Adrenal gland (tissue), 12 donors: ENCODE data around the gene MTHFD1L. TPM values are rescaled to one million over a fixed set of nuclear protein-coding genes. Genes with fewer than 3 reads are reported as not detected.

Experiments
- DNase-seq, 7 donors: peaks; one replicate each; pipeline ENCODE4 v3.0.0-alpha.2; 2019 to 2020
- H3K27ac ChIP-seq, 5 donors: fragments of 200-600 bp; sonication (generic) in 4 of 5; 1 replicate in 3 of 5; 2 replicates in 2 of 5; pipeline versions ENCODE4 v1.5.1 to v1.8.0; 2016 to 2020; ENCODE audit warnings: mild to moderate bottlenecking in 1 of 5
- H3K27me3 ChIP-seq: fragments of 200-600 bp; 2 replicates; pipeline ENCODE4 v1.8.0; 2021
- H3K36me3 ChIP-seq, 2 donors: fragments of 200-600 bp; replicated peaks in 1 of 2; 1 replicate in 1 of 2; 2 replicates in 1 of 2; pipeline versions ENCODE4 v1.5.1 to v1.8.0; 2018 to 2022
- H3K4me1 ChIP-seq, 2 donors: fragments of 200-600 bp; replicated peaks in 1 of 2; 1 replicate in 1 of 2; 2 replicates in 1 of 2; pipeline versions ENCODE4 v1.5.1 to v1.8.0; 2018 to 2021
- H3K4me3 ChIP-seq, 4 donors: fragments of 200-600 bp; sonication (generic) in 3 of 4; one replicate each; pipeline ENCODE4 v1.5.1; 2016 to 2018
- H3K9me3 ChIP-seq, 3 donors: fragments of 200-600 bp; sonication (generic) in 1 of 3; replicated peaks in 1 of 3; 1 replicate in 2 of 3; 2 replicates in 1 of 3; pipeline versions ENCODE4 v1.5.1 to v1.8.0; 2016 to 2021
- POLR2A ChIP-seq, 2 donors: fragments of 450-650 bp; IDR thresholded peaks; one replicate each; pipeline ENCODE4 v1.6.1; 2017; ENCODE audit warnings: antibody characterized with exemption in 2 of 2, mild to moderate bottlenecking in 2 of 2, moderate library complexity in 1 of 2
- WGBS, 4 donors: extraction: QIAGEN DNeasy Blood & Tissue Kit in 2 of 4; methylation state at CpG; one replicate each; pipeline versions ENCODE4 v1.1.5 to v1.1.7; 2013 to 2017; 5-methylcytosine and 5-hydroxymethylcytosine counted together
- intact Hi-C, 2 donors: fragments of 100-400 bp; cut with DNase I; formaldehyde crosslinking; loops; one replicate each; pipeline versions ENCODE4 v1.14.1 to v1.15.0; 2022 to 2023
- polyA plus RNA-seq, 3 donors: library from polyadenylated mRNA; stranded (reverse); fragments of 200-250 nt in 2 of 3; fragments of 350-450 nt in 1 of 3; fragmentation: Illumina TruSeq in 1 of 3; extraction: RNeasy Lipid Tissue Mini Kit (QIAGEN cat#74804) in 1 of 3; gene quantifications; one replicate each; pipeline ENCODE4 v1.2.3, GENCODE V29; 2013 to 2014
- total RNA-seq, 9 donors: library from RNA; depleted of rRNA in 4 of 9; stranded (reverse); fragments of >200 nt in 4 of 9; fragments of 120-200 nt in 1 of 9; fragmentation: NEBNext Ultra II Directional in 1 of 9; extraction: Animal tissue kit (Norgen Biotek cat#: 25700) in 1 of 9; gene quantifications; one replicate each; pipeline versions ENCODE4 v1.1.0 to v1.2.4, GENCODE V29; 2013 to 2023
- TF ChIP-seq, protein P1 (sequence below), 6 experiments: fragments of 450-650 bp in 4 of 6; fragments of 200-600 bp in 2 of 6; sonication (generic) in 1 of 6; IDR thresholded peaks; 1 replicate in 5 of 6; 2 replicates in 1 of 6; pipeline versions ENCODE4 v1.5.1 to v1.8.0; 2016 to 2021; ENCODE audit warnings: antibody characterized with exemption in 6 of 6, mild to moderate bottlenecking in 2 of 6, moderate library complexity in 1 of 6
- donor health status: healthy with polysubstance abuse.
- donor health status: Bipolar disorder and iron deficiency.
- donor health status: DM: yes; HTN: yes; CAD: no.
- donor health status: DM: no; HTN: no; CAD: no.
- donor health status: DM: no; HTN: no; CAD: no.
- donor health status: DM: yes; HTN: yes; CAD: no.

Gene MTHFD1L
- total and polyA plus RNA-seq, 12 donors = 8.5 to 28.8 (median 18.1) TPM

DNA sequence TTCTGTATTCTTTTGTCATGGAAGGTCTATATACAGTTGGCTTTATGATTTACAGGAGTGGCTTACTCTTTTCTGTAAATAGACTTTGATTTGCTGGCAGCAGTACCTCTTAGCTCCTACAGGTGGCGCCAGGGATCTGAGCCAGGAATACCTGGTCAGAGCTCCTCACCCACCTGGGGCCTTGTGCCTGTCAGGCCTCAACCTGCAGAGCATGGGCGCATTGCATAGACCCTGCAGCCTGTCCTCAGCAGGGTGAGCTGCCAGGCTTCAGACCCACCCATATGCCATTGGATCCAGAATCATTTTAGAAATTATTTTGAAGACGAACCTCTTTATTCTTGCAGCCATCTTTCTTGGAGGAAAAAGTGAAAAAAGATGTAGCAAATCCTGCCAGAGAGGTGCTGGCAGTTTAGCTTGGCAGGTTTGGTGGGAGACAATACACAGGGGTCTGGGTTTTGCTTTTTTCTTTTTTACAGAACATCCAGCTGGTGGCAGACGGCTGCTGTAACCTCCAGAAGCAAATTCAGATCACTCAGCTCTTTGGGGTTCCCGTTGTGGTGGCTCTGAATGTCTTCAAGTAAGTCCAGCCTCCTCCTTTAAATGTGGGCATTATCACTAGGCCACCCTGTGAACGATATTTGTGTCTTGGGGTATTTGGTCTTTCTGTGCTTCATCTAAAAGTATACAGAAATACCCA lies 149.1 kb downstream of the MTHFD1L start:
- Histone ChIP-seq H3K27me3 (no peaks in the 10 kb centered on the region), H3K9me3 (no peaks in the 10 kb centered on the region), H3K4me1 (peaks cover 0 to 4% of the 10 kb centered on the region in 2 donors), H3K27ac (no peak overlapping the region), H3K36me3 (no peaks in the 10 kb centered on the region), H3K4me3 (no peak overlapping the region)
- TF ChIP-seq, protein P1, sequence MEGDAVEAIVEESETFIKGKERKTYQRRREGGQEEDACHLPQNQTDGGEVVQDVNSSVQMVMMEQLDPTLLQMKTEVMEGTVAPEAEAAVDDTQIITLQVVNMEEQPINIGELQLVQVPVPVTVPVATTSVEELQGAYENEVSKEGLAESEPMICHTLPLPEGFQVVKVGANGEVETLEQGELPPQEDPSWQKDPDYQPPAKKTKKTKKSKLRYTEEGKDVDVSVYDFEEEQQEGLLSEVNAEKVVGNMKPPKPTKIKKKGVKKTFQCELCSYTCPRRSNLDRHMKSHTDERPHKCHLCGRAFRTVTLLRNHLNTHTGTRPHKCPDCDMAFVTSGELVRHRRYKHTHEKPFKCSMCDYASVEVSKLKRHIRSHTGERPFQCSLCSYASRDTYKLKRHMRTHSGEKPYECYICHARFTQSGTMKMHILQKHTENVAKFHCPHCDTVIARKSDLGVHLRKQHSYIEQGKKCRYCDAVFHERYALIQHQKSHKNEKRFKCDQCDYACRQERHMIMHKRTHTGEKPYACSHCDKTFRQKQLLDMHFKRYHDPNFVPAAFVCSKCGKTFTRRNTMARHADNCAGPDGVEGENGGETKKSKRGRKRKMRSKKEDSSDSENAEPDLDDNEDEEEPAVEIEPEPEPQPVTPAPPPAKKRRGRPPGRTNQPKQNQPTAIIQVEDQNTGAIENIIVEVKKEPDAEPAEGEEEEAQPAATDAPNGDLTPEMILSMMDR (IDR thresholded peaks at IDR 0.05) = peak; percentile 88 to 99 (median 94)
- no peak for TF ChIP-seq POLR2A (IDR thresholded peaks at IDR 0.05)
- intact Hi-C loops = loop anchor here in 1 of 2 donors (5.0 to 10.0 kb wide), 3 partner anchors 120 to 323 kb away; no protein-coding TSS in a partner anchor
- 39 to 59% (median 47%) methylated on average over 6 of the region's 6 CpGs for WGBS, 4 donors
- DNase-seq = peak in 6 of 7 donors; percentile 55 to 87 (median 58)

DNA sequence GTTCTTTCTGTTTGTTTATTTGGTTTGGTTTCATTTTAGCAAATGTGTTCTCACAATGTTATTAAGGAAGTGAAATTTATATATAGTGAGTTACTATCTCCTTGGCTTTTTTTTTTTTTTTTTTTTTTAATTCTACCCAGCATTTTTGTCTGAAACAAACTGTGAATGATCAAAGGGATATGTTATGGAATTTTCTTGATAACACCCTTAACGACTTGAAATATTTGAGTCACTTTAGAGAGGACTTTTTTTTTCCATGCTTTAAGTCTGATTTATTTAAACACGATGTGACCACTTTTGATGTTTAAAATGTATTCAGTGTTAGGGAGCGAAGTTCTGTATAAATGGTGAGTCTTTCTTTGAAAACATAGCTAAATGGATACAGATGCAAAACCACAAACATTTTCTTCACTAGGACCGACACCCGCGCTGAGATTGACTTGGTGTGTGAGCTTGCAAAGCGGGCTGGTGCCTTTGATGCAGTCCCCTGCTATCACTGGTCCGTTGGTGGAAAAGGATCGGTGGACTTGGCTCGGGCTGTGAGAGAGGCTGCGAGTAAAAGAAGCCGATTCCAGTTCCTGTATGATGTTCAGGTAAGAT lies 149.7 kb downstream of the MTHFD1L start:
- H3K4me1 ChIP-seq = peaks cover 0 to 11% of the 10 kb centered on the region in 2 donors
- H3K27ac ChIP-seq = no peak overlapping the region
- no peak overlapping the region for H3K4me3 ChIP-seq
- H3K27me3 ChIP-seq = no peaks in the 10 kb centered on the region
- no peaks in the 10 kb centered on the region for H3K9me3 ChIP-seq
- intact Hi-C loops = loop anchor here in 1 of 2 donors (10.0 kb wide), 1 partner anchor 120 kb away; no protein-coding TSS in a partner anchor
- no peaks in the 10 kb centered on the region for H3K36me3 ChIP-seq
- no peak for DNase-seq
- TF ChIP-seq, protein P1 (IDR thresholded peaks at IDR 0.05) = no peak
- no peak for TF ChIP-seq POLR2A (IDR thresholded peaks at IDR 0.05)
- WGBS, 4 donors = 84 to 89% (median 86%) methylated on average over 12 of the region's 12 CpGs

DNA sequence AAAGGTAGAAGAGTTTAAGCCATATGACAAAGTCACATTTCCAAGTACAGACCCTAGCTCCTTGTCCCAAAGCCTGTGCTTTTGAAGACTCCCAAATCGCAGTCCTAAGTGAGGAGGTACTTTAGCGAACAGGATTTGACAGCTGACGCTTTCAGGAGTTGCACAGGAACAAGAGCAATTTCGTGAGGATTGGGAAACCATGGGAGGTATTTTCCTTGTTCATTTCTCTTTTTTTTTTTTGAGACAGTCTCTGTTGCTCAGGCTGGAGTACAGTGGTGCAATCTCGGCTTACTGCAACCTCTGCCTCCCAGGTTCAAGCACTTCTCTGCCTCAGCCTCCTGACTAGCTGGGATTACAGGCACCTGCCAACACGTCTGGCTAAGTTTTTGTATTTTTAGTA lies 150.6 kb downstream of the MTHFD1L start:
- Histone ChIP-seq H3K4me3 (no peak overlapping the region), H3K4me1 (peaks cover 0 to 14% of the 10 kb centered on the region in 2 donors), H3K27me3 (no peaks in the 10 kb centered on the region), H3K9me3 (no peaks in the 10 kb centered on the region), H3K27ac (no peak overlapping the region), H3K36me3 (no peaks in the 10 kb centered on the region)
- TF ChIP-seq POLR2A (IDR thresholded peaks at IDR 0.05) = no peak
- TF ChIP-seq, protein P1 (IDR thresholded peaks at IDR 0.05) = no peak
- DNase-seq = no peak
- intact Hi-C loops = loop anchor here in 1 of 2 donors (10.0 kb wide), 1 partner anchor 121 kb away; no protein-coding TSS in a partner anchor
- WGBS, 4 donors = 86 to 95% (median 89%) methylated on average over 6 of the region's 6 CpGs

GRCh38 chr6:151018046-151018445 lies 152.5 kb downstream of the MTHFD1L start:
- no peaks in the 10 kb centered on the region for H3K27me3 ChIP-seq
- 80 to 95% (median 83%) methylated on average over 8 of the region's 8 CpGs for WGBS, 4 donors

More at GRCh38 chr6:151018046-151018445, 152.5 kb downstream of the MTHFD1L start:
- Histone ChIP-seq H3K27ac (peak overlapping the region in 1 of 5 donors; percentile 86), H3K4me3 (no peak overlapping the region), H3K36me3 (no peaks in the 10 kb centered on the region), H3K9me3 (no peaks in the 10 kb centered on the region), H3K4me1 (peaks cover 0 to 30% of the 10 kb centered on the region in 2 donors)
- no peak for TF ChIP-seq POLR2A (IDR thresholded peaks at IDR 0.05)
- TF ChIP-seq, protein P1 (IDR thresholded peaks at IDR 0.05) = no peak
- peak in 1 of 7 donors; percentile 14 for DNase-seq
- intact Hi-C loops = loop anchor here in 1 of 2 donors (10.0 kb wide), 1 partner anchor 123 kb away; no protein-coding TSS in a partner anchor
